HG02852 (cell line): ENCODE results near the gene SYP.
"Not testable (repeated sequence)": the region's sequence is repeated elsewhere in the genome, so short reads cannot be mapped to it uniquely, and the experiment has no call there.

Source experiments
- ATAC-seq: cut with Tn5 transposase; IDR thresholded peaks from one replicate; pipeline ENCODE4 v1.9.1; 2021; ENCODE audit warnings: mild to moderate bottlenecking, moderate library complexity; ENCODE audit not compliant: unreplicated experiment

Gene SYP

DNA sequence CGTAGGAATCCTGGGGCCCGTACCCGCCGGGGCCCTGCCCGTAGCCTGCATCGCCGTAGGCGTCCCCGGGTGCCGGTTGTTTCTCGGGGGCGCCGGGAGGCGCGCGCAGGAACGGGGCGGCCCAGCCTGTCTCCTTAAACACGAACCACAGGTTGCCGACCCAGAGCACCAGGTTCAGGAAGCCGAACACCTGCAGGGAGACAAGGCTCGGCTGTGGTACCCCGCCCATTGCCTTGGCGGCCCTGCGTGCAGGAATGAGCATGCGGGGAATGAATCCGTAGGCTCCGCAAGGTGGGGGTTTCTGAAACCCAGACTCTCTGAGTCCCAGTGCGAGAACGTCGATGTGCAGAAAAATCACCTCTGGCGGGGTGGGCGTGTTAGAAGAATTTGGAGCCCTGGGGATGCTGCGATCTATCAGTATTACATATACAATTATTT, 8.4 kb downstream of the SYP start:
- ATAC-seq = peak; percentile 10

DNA sequence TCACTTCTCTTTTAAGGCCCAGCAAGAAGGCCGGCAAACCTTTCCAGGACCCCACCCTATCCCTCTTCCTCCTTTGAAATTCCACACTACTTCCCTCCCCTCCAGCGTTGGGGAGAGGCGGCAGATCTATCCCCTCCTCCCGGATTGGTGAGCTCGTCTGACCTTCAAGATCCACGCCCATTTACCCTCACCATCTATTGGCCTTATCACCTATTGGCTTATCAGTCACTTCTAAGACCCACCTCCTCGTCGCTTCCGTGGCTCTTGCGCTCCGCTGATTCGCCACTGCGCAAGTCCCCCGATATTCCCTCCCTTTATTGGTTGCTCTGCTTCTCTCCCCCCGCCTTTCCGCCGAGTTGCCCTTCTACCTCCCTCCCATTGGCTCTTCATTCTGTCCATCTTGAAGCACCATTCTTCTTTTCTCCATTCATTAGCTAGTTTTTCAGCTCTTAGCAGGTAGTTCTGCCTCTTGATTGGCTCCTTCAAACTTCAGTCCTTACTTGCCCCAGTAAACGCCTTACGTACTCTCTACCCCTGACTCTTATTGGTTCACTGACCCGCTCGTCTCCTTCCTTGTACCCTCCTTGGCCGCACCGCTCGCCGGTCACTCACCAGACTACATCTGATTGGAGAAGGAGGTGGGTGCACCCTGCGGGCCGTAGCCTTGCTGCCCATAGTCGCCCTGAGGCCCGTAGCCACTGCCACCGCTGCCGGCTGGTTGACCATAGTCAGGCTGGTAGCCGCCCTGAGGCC, 9.0 kb downstream of the SYP start:
- peak; percentile 89 for ATAC-seq

DNA sequence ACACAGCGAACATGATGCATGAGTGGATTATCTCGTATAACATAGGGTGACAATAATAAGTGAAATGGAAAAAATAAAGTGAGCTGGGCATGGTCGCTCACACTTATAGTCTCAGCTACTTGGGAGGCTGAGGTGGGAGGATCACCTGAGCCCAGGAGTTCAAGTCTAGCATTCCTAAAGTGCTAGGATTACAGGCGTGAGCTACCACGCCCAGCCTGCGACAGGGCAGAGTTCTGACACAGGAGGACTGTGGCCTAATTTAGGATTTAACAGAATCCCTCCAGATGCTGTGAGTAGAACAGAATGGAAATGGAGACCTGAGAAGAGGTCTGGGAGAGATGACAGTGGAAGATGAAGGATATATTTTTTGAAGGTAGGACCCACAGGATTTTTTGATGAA, 10.4 kb downstream of the SYP start:
- ATAC-seq = no peak

DNA sequence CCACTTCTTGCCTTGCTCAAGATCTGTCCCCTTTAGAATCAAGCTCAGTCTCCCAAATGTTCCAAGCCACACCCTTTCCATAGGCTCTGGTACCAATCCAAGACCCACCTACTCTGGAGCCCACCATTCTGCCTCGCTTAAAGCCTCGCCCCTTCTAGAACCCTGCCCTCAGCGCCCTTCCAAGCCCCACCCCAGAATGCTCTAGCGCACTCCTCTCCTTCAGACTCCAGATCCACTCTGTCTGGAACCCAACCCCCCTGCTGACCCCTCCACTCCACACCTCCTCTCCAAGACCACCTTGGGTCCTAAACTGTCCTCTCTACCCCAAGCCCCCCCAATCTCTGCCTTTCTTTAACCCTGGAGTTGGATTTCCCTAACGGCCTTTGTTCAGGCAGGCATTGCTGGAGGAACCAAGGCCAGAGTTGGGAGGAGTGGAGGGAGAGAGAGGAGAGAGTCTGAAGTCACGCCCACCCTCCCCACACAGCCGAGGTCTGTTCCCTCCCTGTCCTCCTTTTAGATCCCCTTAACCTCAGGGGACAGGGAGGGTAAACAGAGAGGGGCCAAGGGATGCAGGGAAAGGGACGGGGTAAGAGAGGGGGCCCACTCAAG, 11.4 kb downstream of the SYP start:
- ATAC-seq = no peak

DNA sequence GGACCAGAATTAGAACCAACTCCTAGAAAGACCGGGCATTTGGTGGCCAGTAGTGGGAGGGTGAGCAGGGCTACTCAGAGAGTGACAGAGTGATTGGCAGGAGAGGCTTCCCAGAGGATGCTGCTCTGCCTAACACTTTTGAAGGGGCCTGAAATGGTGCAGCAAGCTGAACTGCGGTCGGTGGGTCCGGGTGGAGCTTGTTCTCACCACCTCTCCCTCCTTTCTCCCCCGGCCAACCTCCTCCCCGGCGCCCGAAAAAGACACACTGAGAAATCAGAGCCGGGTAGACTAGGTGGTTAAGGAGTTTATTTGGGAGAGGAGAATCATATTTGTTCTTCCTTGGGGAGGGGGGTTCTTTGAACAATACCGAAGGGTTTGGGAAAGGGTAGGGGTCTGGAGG, 12.5 kb downstream of the SYP start:
- ATAC-seq = no peak

DNA sequence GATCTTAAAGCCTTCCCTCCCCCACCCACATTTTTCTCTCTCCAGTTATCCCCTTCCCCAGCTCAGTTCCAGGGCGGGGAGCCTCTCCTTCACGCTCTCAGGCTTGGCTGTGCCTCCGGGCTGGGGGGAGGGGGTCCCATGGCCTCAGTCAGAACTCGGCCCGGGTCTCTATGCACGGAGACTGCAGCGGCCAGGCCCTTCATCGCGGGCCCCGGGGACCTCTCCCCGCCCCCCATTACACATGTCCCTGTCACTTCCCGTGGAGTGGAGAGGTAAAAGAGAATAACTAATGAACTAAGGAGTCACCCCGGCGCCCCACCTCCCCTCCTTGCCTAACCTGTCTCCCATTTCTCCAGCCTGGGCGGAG, 13.0 kb downstream of the SYP start:
- ATAC-seq = no peak

DNA sequence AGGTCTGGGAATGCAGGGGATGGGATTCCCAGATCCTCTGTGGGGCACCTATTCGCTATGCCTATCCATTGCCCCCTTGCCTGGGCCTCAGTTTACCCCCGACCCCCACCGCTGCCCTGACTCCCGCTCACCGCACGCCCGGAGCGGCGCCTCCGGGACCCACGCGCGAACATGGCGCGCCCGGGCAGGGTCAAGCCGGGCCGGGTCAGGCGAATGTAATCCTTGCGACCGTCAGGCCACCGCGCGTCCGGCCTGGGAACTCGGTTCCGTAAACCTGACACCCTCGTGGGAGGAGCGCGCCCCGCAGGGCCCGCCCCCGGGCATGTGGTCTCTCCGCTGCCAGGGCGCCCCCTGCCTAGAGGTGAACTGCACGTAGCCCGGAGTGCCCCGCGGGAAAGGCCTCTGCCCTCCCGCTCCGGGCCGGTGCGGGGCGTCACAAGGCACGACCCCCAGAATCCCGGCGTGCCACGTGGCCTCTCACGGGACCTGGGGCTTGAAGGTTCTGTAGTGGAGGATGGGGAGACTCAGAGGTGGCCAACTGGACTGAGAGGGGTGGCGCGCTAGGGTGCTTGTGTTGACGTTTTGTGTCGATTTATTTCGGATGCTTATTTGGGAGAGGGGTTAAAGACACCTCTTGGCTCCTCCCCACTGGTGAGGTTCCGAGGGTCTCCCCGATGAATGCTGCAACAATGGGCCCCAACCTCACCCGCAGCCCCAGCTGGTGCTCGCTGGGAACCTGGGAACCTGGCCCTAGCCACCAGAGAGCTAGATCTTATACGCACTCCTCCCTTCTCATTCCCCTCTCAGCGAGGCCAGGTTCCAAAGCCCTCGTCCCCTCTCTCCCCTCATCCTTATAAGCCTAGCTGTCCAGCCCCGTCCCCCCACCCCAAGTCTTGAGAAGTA, 13.6 kb downstream of the SYP start, which contains the start of gene PRICKLE3:
Gene PRICKLE3 (minus strand): TSS at position 249 of the 903 bp plus-strand sequence. CDS start 76 bp downstream, at position 173.
- no peak for ATAC-seq

DNA sequence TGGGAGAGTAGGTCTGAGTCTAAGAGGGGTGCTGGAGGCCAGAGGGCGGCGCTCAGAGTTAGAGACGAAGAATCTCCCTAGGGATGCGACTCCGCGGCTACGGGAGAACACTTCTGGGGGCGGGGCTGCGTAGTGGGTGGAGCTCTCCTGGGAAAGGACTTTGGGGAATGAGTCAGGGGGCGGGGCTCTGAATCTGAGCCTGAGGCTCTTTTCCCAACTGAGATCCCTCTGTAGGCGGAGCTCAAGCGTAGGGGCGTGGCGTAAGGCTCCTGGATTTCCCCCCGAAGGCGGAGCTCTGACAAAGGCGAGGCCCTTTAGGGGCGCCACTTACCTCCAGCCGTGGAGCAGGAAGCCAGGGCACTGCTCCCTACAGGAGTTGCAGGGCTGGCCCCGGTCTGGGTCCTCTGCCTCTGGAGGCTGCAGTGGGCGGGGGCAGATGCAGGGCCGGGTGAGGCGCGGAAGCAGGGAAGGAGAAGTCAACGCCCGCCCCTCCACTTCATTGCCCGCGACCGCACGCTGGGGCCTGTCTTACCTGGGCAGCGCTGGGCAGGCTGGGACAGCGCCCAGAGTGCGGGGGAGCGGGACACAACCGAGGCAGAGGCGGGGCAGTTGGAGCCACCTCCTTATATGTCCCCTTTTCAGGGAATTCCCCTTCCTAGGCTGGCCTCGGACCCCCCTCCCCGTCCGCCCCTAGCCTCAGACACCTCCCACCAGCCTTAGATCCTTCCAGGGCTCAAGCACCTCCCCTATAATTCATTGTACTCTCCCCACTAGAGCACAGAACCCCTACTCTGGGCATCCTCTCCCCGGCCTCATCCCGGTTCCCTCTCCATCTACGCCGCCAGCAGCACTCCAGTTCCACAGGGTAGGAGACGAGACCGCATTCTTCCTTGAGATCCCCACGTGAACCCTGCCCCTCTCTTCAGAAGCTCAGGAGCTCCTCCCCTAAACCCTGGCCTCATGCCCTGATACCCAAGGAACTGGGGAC, 15.4 kb downstream of the SYP start:
- ATAC-seq = no peak

DNA sequence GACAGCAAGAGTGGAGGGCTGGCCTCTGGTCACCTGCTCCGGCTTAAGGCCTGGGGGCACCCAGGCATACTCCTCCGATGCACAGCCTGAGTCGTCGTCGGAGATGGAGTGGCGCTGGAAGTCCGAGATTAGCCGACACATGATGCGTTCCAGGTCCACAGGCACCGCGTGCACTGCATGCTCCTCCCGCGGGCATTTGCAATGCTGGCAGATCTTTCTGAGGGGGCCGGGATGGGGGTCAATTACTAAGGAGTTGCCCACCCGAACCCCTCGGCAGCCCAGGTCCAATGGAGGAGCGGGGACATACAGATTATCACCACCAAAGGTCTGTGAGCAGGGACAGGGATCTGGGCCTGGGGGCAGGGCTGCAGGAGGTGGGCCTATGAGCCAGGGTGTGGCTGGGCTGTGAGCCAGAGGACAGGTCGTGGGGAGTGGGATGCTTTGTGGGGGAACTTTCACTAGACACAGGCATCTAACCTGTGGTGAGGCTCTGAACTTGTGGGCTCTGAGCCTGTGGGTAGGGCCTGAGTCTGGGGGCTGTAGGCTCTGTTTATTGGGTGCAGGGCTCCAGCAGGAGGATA, 16.2 kb downstream of the SYP start:
- ATAC-seq = no peak

DNA sequence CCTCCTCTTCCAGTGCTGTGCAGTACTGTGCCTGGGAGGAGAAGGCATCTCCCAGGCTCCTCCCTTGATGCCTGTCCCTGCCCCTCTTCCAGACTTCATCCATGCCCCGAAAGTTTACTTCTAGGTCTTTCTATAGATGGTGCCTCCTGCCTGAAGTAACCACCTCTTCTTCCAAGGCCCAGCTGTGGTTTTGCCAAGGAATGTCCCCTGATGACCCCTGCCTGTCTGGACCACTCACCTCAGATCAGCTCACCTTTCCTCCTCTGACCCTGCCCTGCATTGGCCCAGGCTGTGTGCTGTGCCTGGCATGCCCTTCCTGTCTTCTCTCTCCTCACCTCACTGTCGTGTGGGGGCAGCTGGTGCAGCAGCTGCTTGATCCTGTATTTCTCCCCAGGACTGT, 20.6 kb downstream of the SYP start:
- ATAC-seq = no peak

DNA sequence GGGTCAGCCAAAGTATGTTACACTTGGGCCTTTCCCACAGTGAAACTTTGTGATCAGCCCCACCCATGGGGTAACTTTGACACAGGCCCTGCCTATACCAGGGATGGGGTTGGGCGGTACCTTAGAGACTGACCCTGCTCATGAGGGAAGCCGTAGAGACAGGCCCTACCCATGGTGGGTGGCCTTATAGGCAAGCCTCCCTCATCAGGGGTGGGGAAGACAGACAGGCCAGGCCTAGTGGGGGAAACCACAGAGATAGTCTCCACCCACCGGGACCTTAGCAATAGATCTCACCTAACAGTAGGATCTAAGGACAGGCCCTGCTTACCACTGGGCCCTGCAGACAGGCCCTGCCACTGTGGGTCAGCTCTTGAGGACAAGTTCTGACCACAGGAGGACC, 21.5 kb downstream of the SYP start:
- no peak for ATAC-seq

DNA sequence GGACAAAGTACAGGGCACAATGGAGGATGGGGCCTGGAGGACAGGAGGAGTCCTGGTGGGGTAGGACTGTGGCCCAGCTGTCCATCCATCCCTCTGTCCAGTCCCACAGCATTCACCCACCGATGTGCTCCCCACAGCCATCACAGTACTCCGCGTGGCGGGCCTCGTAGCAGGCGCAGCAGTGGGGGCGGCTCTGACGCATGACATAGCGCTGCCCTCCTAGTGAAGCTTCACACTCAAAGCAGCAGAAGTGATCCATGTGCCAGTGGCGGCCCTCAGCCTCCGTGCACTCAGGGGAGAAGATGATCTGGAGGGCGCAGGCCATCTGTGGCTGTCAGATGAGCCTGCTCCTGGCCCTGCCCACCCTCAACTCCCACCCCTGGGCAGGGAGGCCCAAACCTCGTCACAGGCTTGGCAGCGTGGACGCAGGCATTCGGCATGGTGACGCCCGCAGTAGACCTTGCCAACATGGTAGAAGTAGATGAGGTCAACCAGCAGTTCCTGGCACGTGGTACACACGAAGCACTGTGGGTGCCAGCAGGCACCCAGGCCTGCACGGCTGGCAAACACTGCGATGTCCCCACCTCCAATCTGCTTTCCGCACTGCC, 22.0 kb downstream of the SYP start:
- ATAC-seq = no peak

DNA sequence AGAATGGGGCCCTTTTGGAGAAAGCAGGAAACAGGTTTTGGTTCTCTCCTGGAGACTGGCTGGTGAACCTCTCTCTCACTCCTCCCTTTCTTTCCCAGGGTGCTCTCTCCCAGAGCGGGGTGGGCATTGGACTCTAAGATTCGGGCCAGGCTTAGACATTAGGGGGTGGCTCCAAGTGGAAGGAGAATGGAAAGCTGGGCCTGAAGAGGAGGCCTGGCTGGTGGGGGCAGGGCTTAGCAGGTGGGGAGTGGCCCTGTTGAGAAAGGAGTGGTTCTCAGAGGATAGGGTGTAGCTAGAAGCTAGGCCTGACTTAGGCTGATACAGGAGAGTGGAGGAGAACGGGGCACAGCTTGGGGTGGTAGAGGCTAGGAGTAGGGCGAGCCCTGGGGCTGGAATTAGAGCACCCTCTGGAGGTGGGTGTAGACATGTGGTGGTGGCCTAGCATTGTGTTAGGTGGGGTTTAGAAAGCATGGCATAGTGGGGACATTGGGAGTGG, 22.6 kb downstream of the SYP start:
- ATAC-seq = no peak

DNA sequence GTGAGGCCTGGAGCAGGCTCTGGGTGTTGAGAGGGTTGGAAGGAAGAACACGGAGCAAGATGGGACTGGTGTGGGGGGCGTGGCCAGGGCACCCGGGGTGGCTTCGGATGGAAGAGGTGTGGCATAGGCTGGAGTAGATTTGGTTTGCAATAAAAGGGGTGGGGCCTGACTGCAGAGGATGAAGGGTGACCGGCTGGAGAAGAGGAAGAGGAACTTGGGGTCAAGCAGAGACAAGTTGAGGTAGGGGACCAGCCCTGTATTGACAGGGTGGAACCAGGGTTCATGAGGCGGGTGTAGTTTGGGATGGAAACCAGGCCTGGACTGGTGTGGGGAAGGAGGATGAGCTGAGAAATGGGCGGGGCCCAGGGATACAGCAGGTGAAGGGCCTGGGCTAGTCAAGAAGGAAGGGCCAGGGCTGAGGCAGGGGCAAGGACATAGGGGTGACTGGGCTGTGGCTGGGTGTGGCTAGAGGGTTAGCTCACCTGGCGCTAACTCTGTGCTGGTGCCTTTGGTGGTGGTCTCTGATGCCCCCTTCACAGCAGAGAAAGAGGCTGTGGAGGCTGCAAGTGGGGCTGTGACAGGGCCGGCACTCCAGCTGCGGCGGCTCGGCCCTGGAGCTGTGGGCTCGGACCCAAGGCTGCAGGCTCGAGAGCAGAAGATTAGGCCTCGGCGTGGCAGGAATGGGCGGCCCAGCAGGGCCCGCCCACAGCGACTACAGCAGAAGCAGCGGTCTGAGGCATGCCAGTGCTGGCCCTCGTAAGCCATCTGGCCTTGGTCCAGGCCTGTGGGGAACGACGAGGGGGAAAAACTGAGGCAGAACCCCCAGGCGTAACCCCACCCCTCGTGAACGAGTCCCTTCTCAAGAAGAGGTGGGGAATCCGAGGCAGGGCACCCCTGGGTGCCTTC, 23.3 kb downstream of the SYP start:
- no peak for ATAC-seq

DNA sequence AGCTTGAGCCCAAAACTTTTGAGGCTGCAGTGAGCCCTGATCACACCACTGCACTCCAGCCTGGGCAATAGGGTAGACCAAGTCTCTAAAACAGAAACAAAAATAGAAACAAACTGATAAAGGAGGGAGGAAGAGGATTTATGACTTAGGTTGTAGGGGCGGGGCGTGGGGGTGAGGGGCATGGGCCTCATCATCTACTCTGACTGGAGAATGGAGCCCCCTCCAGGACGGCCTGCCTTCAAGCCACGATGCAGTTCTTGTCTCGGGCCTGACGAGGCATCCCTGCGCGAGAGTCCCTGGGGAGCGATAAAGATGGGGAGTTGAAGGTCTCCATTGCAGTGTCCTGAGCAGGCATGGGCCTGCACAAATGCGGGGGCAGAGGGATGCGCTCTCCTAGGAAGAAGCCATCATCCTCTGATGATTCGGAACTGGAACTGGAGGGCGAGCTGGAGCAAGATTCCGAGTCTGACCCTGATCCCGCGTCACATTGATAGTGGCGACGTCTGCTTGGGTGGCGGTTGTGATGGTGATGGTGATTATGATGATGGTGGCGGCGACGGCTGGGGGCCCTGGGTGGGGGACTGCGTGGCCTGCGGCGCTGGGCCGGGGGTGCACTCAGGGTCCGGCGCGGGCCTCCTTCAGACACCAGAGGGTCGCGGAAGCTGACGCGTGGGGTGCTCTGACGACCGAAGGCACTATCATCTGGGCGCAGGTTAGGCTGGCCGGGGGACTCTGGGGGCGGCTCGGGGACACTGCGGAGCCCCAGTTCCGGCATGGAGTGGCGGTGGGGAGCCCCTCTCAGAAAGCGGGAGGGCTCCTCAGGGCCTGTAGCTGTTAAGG, 24.3 kb downstream of the SYP start:
- ATAC-seq = no peak

DNA sequence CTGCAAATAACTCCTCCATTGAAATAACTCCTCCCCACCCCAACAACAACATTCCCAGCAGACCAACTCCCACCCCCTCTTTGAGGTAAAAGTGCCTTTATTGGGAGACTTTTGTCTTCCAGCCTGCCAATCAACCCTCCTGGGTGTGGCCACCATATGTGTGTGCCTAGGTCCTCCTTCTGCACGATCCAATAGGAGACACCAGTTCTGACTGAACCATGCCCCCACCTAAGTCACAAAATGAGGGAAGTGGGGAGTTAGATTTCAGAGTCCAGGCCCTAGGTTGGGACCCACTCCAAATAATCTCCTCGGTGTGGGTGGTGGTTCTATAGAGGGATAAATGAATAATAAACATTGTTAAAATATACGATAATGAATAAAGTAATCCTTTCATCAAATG, 25.3 kb downstream of the SYP start:
- ATAC-seq = no peak

DNA sequence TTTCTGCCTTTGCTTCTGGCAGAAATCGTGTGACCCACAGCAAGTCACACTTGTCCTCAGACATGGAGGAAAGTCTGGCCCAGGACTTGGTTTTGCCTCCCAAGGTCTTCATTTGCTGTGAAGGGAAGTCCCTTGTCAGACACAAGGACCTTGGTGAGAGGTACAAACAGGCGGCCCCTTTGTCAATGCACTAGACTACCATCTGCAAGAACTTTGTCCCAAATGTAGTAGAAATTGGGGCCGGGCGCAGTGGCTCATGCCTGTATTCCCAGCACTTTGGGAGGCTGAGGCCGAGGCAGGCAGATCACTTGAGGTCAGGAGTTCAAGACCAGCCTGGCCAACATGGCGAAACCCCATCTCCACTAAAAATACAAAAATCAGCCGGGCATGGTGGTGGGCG, 26.4 kb downstream of the SYP start:
- ATAC-seq = not testable (repeated sequence)
